ENCODE data around the gene DSCAML1.

DSCAML1 gene

GRCh38 chr11:117681438-117681837 is 115.6 kb downstream of the DSCAML1 start:
- Histone ChIP-seq H3K4me3 (ENCODE audit: low read depth, low read length) (no peak overlapping the region), H3K27me3 (replicated peaks) (no peaks in the 10 kb centered on the region), H3K27ac (no peak overlapping the region), H3K36me3 (replicated peaks) (no peaks in the 10 kb centered on the region)
- in situ Hi-C loops (cut with HindIII; ENCODE audit: low pct_ligation_motif_present, low sequenced_read_pairs), result no loop called here
- no peak for DNase-seq
- TF ChIP-seq, protein P1, sequence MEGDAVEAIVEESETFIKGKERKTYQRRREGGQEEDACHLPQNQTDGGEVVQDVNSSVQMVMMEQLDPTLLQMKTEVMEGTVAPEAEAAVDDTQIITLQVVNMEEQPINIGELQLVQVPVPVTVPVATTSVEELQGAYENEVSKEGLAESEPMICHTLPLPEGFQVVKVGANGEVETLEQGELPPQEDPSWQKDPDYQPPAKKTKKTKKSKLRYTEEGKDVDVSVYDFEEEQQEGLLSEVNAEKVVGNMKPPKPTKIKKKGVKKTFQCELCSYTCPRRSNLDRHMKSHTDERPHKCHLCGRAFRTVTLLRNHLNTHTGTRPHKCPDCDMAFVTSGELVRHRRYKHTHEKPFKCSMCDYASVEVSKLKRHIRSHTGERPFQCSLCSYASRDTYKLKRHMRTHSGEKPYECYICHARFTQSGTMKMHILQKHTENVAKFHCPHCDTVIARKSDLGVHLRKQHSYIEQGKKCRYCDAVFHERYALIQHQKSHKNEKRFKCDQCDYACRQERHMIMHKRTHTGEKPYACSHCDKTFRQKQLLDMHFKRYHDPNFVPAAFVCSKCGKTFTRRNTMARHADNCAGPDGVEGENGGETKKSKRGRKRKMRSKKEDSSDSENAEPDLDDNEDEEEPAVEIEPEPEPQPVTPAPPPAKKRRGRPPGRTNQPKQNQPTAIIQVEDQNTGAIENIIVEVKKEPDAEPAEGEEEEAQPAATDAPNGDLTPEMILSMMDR (IDR thresholded peaks at IDR 0.05; ENCODE audit: low read depth, low read length, missing control alignments), result no peak

- in situ Hi-C loops (cut with HindIII; ENCODE audit: low pct_ligation_motif_present, low sequenced_read_pairs), result no loop called here
- Histone ChIP-seq H3K36me3 (replicated peaks) (no peaks in the 10 kb centered on the region), H3K4me3 (ENCODE audit: low read depth, low read length) (no peak overlapping the region), H3K27ac (no peak overlapping the region), H3K27me3 (replicated peaks) (no peaks in the 10 kb centered on the region)
- DNase-seq, result no peak
- TF ChIP-seq, protein P1 (IDR thresholded peaks at IDR 0.05; ENCODE audit: low read depth, low read length, missing control alignments), result no peak
Observed at GRCh38 chr11:117679461-117679860, 117.6 kb downstream of the DSCAML1 start.

DNA sequence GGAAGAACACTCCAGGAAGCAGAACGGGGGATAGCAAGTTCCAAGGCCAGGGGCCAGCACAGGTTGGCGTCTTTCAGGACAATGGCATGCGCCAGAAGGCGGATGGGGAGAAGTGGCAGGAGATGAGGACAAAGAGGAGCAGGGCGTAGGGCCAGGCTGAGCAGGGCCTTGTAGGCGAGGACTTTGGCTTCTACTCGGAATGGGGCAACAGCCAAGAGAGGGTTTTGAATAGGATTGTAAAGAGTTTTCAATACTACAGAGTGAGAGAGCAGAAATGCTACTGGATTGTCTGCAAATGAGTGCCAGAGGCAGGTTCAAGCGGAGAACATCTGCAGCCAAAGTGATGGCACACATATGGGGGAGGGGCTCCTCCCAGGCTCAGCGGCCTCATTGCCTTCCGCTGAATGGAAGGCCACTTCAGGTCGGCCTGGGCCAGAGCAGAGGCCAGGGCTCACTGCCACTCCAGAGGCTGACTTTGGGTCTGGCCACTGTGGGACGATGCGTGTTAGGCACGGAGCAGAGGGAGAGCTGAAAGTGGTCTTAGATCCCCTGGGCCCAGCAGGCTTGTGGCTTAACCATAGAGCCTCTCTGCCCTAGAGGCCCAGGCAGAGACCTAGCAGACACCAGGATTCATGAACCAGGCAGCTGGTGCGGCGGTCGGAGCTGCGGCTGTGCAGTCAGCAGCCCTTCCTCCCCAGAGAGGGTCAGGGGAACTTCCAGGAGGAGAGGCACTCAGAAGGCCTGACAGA is 118.2 kb downstream of the DSCAML1 start:
- Histone ChIP-seq H3K27ac (no peak overlapping the region), H3K4me3 (ENCODE audit: low read depth, low read length) (no peak overlapping the region), H3K36me3 (replicated peaks) (no peaks in the 10 kb centered on the region), H3K27me3 (replicated peaks) (no peaks in the 10 kb centered on the region)
- TF ChIP-seq, protein P1 (IDR thresholded peaks at IDR 0.05; ENCODE audit: low read depth, low read length, missing control alignments), result no peak
- no peak for DNase-seq
- in situ Hi-C loops (cut with HindIII; ENCODE audit: low pct_ligation_motif_present, low sequenced_read_pairs), result no loop called here

DNA sequence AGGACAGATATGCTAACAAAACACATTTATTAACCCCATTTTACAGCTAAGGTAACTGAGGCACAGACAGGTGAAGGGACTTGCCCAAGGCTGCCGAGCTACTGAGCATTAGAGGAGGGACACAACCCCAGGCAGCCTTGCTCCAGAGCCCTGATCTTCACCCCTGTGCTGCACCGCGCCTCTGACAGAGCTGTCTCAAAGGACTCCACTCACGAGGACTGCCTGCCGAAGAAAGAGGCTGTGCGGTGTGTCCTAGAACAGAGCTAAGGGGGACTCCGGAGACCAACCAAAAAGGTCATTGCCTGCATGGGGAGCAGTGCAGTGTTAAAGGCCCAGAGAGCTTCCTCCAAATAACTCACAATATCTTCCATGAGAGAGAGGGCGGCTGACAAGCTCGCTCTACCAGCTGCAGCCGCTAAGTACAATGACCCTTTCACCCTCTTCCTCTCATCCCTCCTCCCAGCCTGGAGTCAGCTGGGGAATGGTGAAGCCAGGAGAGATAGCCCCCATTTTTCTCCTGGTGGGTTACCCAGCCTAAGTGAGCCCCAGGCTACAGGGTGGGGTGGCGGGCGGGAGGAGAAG is 119.2 kb downstream of the DSCAML1 start:
- H3K27ac ChIP-seq, result no peak overlapping the region
- TF ChIP-seq, protein P1 (IDR thresholded peaks at IDR 0.05; ENCODE audit: low read depth, low read length, missing control alignments), result no peak
- no peaks in the 10 kb centered on the region for H3K36me3 ChIP-seq (replicated peaks)
- in situ Hi-C loops (cut with HindIII; ENCODE audit: low pct_ligation_motif_present, low sequenced_read_pairs), result no loop called here
- H3K4me3 ChIP-seq (ENCODE audit: low read depth, low read length), result no peak overlapping the region
- DNase-seq, result no peak
- no peaks in the 10 kb centered on the region for H3K27me3 ChIP-seq (replicated peaks)

- in situ Hi-C loops (cut with HindIII; ENCODE audit: low pct_ligation_motif_present, low sequenced_read_pairs), result no loop called here
- TF ChIP-seq, protein P1 (IDR thresholded peaks at IDR 0.05; ENCODE audit: low read depth, low read length, missing control alignments), result no peak
- DNase-seq, result no peak
- Histone ChIP-seq H3K4me3 (ENCODE audit: low read depth, low read length) (no peak overlapping the region), H3K36me3 (replicated peaks) (no peaks in the 10 kb centered on the region), H3K27me3 (replicated peaks) (no peaks in the 10 kb centered on the region), H3K27ac (no peak overlapping the region)
Observed at GRCh38 chr11:117676501-117676900, 120.5 kb downstream of the DSCAML1 start.

All from brain microvascular endothelial cell (primary cell).